ENCODE data around the gene ATXN7L1. TPM values are rescaled to one million over a fixed set of nuclear protein-coding genes. Genes with fewer than 3 reads are reported as not detected.

Gene ATXN7L1
- total RNA-seq, 1 donor from 2014 or later: 10.1 TPM

- no peak for DNase-seq
Measured at GRCh38 chr7:105674200-105674920, 202.0 kb downstream of the ATXN7L1 start.

GRCh38 chr7:105673367-105674084 lies 202.9 kb downstream of the ATXN7L1 start:
- no peak for DNase-seq

GRCh38 chr7:105672801-105673200 lies 203.6 kb downstream of the ATXN7L1 start:
- DNase-seq: no peak

- no peak for DNase-seq
Measured at GRCh38 chr7:105666324-105666723, 210.1 kb downstream of the ATXN7L1 start.

GRCh38 chr7:105665684-105666083 lies 210.7 kb downstream of the ATXN7L1 start:
- DNase-seq: no peak

GRCh38 chr7:105664816-105665525 lies 211.4 kb downstream of the ATXN7L1 start:
- DNase-seq: no peak

GRCh38 chr7:105662998-105663397 lies 213.4 kb downstream of the ATXN7L1 start:
- DNase-seq: no peak

- no peak for DNase-seq
Measured at GRCh38 chr7:105661625-105662024, 214.8 kb downstream of the ATXN7L1 start.

GRCh38 chr7:105656922-105657521 lies 219.4 kb downstream of the ATXN7L1 start:
- DNase-seq: no peak

GRCh38 chr7:105655500-105656380 lies 220.7 kb downstream of the ATXN7L1 start:
- DNase-seq: no peak

- peak; percentile 3 for DNase-seq
Measured at GRCh38 chr7:105655067-105655466, 221.3 kb downstream of the ATXN7L1 start.

GRCh38 chr7:105654095-105654686 lies 222.2 kb downstream of the ATXN7L1 start:
- no peak for DNase-seq

- DNase-seq: no peak
Measured at GRCh38 chr7:105653441-105654005, 222.9 kb downstream of the ATXN7L1 start.

- peak; percentile 20 for DNase-seq
Measured at GRCh38 chr7:105652359-105652993, 223.9 kb downstream of the ATXN7L1 start.

GRCh38 chr7:105651798-105652197 lies 224.6 kb downstream of the ATXN7L1 start:
- no peak for DNase-seq

GRCh38 chr7:105650382-105650970 lies 225.9 kb downstream of the ATXN7L1 start:
- DNase-seq: no peak

- no peak for DNase-seq
Measured at GRCh38 chr7:105649727-105650381, 226.5 kb downstream of the ATXN7L1 start.

GRCh38 chr7:105648561-105649401 lies 227.6 kb downstream of the ATXN7L1 start:
- no peak for DNase-seq

All from skin of body (tissue), 2 donors.